CD4-positive, alpha-beta T cell treated with Interleukin-17A for 4 hours (primary cell): ENCODE results near the gene HS3ST5.
A peak's percentile ranks its signal among the peaks of the same experiment; 100 is the strongest.
"Not testable (repeated sequence)": the region's sequence is repeated elsewhere in the genome, so short reads cannot be mapped to it uniquely, and the experiment has no call there.

Experiments
- DNase-seq: peaks from one replicate; pipeline ENCODE4 v3.0.0-alpha.2; 2020; ENCODE audit warnings: mixed read lengths

Gene HS3ST5

DNA sequence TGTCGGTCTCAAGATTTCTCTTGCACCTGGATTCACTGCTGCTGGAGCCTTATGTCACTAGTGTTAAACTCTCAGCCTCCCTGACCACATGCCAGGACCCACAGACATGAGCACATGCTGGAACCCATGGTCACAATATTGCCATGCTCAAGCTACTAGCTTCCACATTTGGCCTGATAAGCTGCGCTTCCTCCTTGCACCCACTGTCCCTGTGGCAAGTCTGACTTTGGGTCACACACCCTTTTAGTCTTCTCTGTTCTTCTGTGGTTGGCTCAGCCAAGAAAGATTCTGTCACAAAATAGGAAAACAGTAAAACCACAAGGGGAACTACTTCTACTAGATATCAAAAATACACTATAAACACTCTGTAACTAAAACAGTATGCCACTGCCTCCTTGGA, 303.0 kb downstream of the HS3ST5 start:
- no peak for DNase-seq

DNA sequence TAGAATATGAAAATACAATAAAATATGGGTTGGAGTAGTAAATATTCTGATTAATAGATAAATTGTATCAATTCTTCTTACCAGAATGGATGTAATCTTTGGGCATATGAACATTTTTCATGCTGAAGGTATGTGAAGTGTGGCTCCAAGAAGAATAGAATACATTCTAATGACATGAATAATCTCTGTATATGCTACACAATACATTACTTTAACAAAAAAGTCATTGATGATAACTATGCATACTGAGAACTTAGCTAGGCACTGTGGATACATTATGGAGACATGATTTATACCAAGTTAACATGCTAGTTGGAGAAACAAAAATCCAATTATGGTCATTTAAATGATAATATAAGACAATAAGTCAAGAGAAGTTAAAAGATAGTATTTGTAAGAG, 309.2 kb downstream of the HS3ST5 start:
- no peak for DNase-seq

- no peak for DNase-seq
Observed at GRCh38 chr6:114032721-114033120, 310.1 kb downstream of the HS3ST5 start.

DNA sequence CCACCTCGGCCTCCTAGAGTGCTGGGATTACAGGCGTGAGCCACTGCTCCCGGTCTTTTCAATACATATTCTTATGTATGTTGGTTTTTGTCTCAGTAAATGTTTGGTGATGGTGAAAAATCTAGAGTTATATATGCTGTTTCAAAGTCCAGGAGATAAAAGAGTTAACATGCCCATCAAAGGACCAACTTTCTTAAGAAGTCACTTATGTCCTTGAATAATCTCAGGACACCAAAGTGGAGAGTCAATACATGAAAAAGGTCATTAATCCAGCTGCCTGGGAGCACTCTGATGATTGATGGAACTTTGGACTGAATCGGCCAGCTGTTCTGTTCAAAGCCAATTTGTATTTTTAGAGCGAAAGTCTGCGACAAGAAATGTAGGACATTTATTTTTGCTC, 312.1 kb downstream of the HS3ST5 start:
- no peak for DNase-seq

- no peak for DNase-seq
Observed at GRCh38 chr6:114024746-114025145, 318.1 kb downstream of the HS3ST5 start.

DNA sequence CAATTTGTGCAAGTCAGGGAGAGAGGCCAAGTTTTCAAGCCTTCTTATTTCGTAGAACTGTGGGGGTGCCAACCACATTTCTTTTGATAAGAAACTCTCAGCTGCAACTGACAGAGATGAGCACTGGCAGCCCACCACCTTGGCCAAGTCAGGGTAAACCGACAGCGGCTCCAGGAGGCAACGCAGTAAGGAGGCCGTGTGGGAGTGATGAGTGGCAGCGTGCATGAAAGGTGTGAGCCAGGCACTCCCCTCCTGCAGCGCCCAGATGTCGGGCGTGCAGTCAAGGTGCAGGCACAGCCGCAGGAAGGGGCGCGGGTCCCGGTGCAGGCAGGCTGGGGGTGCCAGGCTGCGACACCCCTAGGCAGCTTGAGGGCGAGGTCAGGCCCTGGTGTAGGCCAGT, 322.6 kb downstream of the HS3ST5 start:
- DNase-seq = no peak

DNA sequence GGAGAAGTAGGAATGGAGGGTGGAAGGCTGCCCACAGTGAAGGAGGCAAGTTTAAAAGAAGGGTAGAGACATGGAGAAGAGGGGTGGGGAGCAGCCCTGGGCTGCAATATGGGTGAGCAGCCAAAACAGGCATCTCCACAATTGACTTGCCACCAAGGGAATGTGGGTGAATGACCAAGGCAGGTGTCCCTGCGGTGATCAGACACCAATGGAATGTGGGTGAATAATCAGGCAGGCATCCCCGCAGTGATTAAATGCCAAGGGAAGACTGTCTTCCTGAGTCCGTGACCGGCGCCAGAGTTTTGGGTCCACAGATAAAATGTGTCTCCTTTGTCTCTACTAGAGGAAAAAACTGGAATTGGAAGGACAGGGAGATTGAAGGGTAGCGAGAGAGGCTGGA, 325.7 kb downstream of the HS3ST5 start:
- DNase-seq = not testable (repeated sequence)

- DNase-seq = not testable (repeated sequence)
Observed at GRCh38 chr6:114014106-114014505, 328.7 kb downstream of the HS3ST5 start.

DNA sequence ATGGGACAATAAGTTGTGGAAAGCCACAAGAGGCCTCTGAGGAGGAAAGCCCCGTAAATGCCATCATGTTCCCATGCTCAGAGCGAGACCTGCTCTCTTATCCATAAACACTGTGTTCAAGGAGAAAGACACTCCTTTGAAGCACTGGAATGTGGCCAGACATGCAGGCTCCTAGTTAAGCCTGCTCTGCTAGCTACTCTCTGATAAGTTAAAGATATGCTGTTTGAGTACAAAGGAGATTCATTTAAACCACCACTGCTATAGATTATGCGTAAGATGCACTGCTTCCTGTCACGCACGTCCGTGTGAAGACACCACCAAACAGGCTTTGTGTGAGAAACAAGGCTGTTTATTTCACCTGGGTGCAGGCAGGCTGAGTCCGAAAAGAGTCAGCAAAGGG, 331.3 kb downstream of the HS3ST5 start:
- DNase-seq = peak; percentile 16

- DNase-seq = no peak
Observed at GRCh38 chr6:114010540-114010939, 332.3 kb downstream of the HS3ST5 start.

DNA sequence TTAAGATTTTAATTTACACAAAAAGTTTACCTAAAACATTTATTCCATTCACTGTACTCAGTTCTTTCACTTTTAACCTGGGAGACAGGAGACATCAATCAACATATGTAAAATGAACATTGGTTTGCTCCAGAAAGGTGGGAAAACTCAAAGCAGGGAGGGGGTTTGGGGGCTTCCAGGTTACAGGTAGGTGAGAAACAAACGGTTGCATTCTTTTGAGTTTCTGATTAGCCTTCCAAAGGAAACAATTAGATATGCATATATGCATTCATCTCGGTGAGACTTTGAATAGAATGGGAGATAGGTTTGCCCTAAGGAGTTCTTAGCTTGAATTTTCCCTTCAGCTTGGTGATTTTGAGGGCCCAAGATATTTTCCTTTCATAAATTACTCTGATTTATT, 333.6 kb downstream of the HS3ST5 start:
- DNase-seq = no peak

GRCh38 chr6:114008331-114008730, 334.5 kb downstream of the HS3ST5 start:
- DNase-seq = no peak

GRCh38 chr6:114007516-114007915, 335.3 kb downstream of the HS3ST5 start:
- peak; percentile 20 for DNase-seq
